HepG2 (cell line): ENCODE results near the gene FDXACB1. TPM values are rescaled to one million over a fixed set of nuclear protein-coding genes. Genes with fewer than 3 reads are reported as not detected.

Experiments used
- ATAC-seq: fragments of 200-7000 bp; cut with Tn5 transposase; 3 replicates; pipeline ENCODE4 v1.9.1; 2020; ENCODE audit warnings: mild to moderate bottlenecking, moderate library complexity
- BruUV-seq: library from RNA; stranded (reverse); fragments of 400-500 nt; replicated peaks from 2 replicates; lab custom pipeline; 2021; lab: Mats Ljungman, UMichigan
- CTCF ChIA-PET: fragments of 300-600 bp; formaldehyde crosslinking; extraction: SDS; loops from one replicate; lab custom pipeline; 2021; ENCODE audit warnings: low total read pairs, inconsistent platforms, low intra/inter-chr PET ratio; lab: Yijun Ruan, JAX
- POLR2A ChIA-PET: fragments of 350-600 bp; sonication (Branson Sonifier 250); formaldehyde crosslinking; loops from one replicate; lab custom pipeline; 2020; ENCODE audit warnings: antibody characterized with exemption, inconsistent platforms; lab: Yijun Ruan, JAX
- DNase-seq: peaks from one replicate; pipeline ENCODE4 v3.0.0-alpha.2; 2015; ENCODE audit warnings: low spot score
- FAIRE-seq: peaks from 3 replicates; lab custom pipeline; 2011; peaks lifted over from hg19 to GRCh38; lab: Jason Lieb, UNC
- H2AFZ ChIP-seq: one replicate; pipeline ENCODE4 v1.6.1; 2011; ENCODE audit warnings: low read length, inconsistent platforms
- H3K27ac ChIP-seq: fragments of 300-600 bp; 3 replicates; pipeline ENCODE4 v1.8.0; 2011; ENCODE audit warnings: mixed run types, mild to moderate bottlenecking, mixed read lengths, low read length, inconsistent platforms; ENCODE audit not compliant: insufficient read depth; ENCODE audit errors: extremely low read length
- H3K27me3 ChIP-seq, 2 experiments: fragments of 200-600 bp in 1 of 2; 2 replicates in 1 of 2; 3 replicates in 1 of 2; pipeline versions ENCODE4 v1.6.0 to v1.8.0; 2011; ENCODE audit warnings: low read length in 2 of 2, mild to moderate bottlenecking in 2 of 2, moderate library complexity in 2 of 2, inconsistent platforms in 1 of 2; ENCODE audit not compliant: insufficient read depth in 2 of 2, control insufficient read depth in 1 of 2
- H3K36me3 ChIP-seq, 2 experiments: fragments of 200-600 bp in 1 of 2; replicated peaks in 1 of 2; 2 replicates in 1 of 2; 3 replicates in 1 of 2; pipeline versions ENCODE4 v1.5.1 to v1.8.0; 2011; ENCODE audit warnings: low read length in 2 of 2, inconsistent platforms in 1 of 2; ENCODE audit not compliant: insufficient read depth in 2 of 2, control insufficient read depth in 1 of 2
- H3K4me1 ChIP-seq: 2 replicates; pipeline ENCODE4 v1.5.1; 2012; ENCODE audit warnings: low read length, inconsistent platforms; ENCODE audit not compliant: insufficient read depth
- H3K4me2 ChIP-seq: 2 replicates; pipeline ENCODE4 v1.6.0; 2011; ENCODE audit warnings: low read depth, low read length, inconsistent platforms
- H3K4me3 ChIP-seq, 3 experiments: fragments of 200-600 bp in 1 of 3; sonication (generic), shearing (Covaris generic) in 1 of 3; replicated peaks in 1 of 3; 2 replicates each; pipeline ENCODE4 v1.5.1; 2011 to 2016; ENCODE audit warnings: low read length in 3 of 3, inconsistent platforms in 2 of 3, low read depth in 2 of 3, mild to moderate bottlenecking in 2 of 3, control low read depth in 1 of 3, mixed read lengths in 1 of 3; ENCODE audit not compliant: insufficient read depth in 1 of 3
- H3K79me2 ChIP-seq: one replicate; pipeline ENCODE4 v1.6.1; 2011; ENCODE audit warnings: low read length, inconsistent platforms; ENCODE audit not compliant: insufficient read depth
- H3K9ac ChIP-seq: 2 replicates; pipeline ENCODE4 v1.6.0; 2011; ENCODE audit warnings: mild to moderate bottlenecking, low read depth, low read length, inconsistent platforms; ENCODE audit not compliant: insufficient read depth
- H3K9me3 ChIP-seq: 2 replicates; pipeline ENCODE4 v1.5.1; 2012; ENCODE audit warnings: mild to moderate bottlenecking, low read length
- H4K20me1 ChIP-seq: 2 replicates; pipeline ENCODE4 v1.6.0; 2011; ENCODE audit warnings: inconsistent platforms, mild to moderate bottlenecking, low read length, moderate library complexity; ENCODE audit not compliant: insufficient read depth
- AHR ChIP-seq: IDR thresholded peaks from 2 replicates; pipeline ENCODE4 v1.6.1; 2018; ENCODE audit warnings: missing genetic modification reagents, missing compliant biosample characterization
- ARNT2 ChIP-seq: sonication (generic); formaldehyde crosslinking; IDR thresholded peaks from 2 replicates; pipeline ENCODE4 v1.8.0; 2022; ENCODE audit warnings: mild to moderate bottlenecking, low read depth, missing genetic modification reagents, moderate library complexity
- CSRNP1 ChIP-seq: sonication (generic); formaldehyde crosslinking; IDR thresholded peaks from 2 replicates; pipeline ENCODE4 v1.8.1; 2023; ENCODE audit warnings: mild to moderate bottlenecking, missing genetic modification reagents
- GTF2F1 ChIP-seq: fragments of 150-350 bp; IDR thresholded peaks from 2 replicates; pipeline ENCODE4 v1.6.1; 2014; ENCODE audit warnings: low read length
- PBX3 ChIP-seq: sonication (generic); formaldehyde crosslinking; IDR thresholded peaks from 2 replicates; pipeline ENCODE4 v1.8.1; 2023; ENCODE audit warnings: missing genetic modification reagents, inconsistent platforms, borderline replicate concordance
- PHF8 ChIP-seq: sonication (generic); formaldehyde crosslinking; IDR thresholded peaks from 2 replicates; pipeline ENCODE4 v1.5.0; 2020; ENCODE audit warnings: missing genetic modification reagents
- STAT5B ChIP-seq: sonication (generic); formaldehyde crosslinking; IDR thresholded peaks from 2 replicates; pipeline ENCODE4 v1.4.0; 2020; ENCODE audit warnings: missing genetic modification reagents
- TEAD3 ChIP-seq: optimal IDR thresholded peaks from 2 replicates; pipeline ENCODE3; 2016; ENCODE audit warnings: borderline replicate concordance
- ZBTB7A ChIP-seq: sonication (generic); formaldehyde crosslinking; IDR thresholded peaks from 2 replicates; pipeline ENCODE4 v1.8.0; 2022; ENCODE audit warnings: mild to moderate bottlenecking, missing genetic modification reagents
- ZNF451 ChIP-seq: sonication (generic); formaldehyde crosslinking; IDR thresholded peaks from 2 replicates; pipeline ENCODE4 v1.5.0; 2020; ENCODE audit warnings: mild to moderate bottlenecking, missing genetic modification reagents
- ZNF574 ChIP-seq: sonication (generic); formaldehyde crosslinking; IDR thresholded peaks from 2 replicates; pipeline ENCODE4 v1.4.0; 2020; ENCODE audit warnings: missing genetic modification reagents
- ZNF580 ChIP-seq: IDR thresholded peaks from 2 replicates; pipeline ENCODE4 v1.6.1; 2016; ENCODE audit warnings: low read depth, borderline replicate concordance
- WGBS: methylation state at CpG from one replicate; pipeline ENCODE4 v1.1.6; 2017; ENCODE audit warnings: low lambda C conversion rate; 5-methylcytosine and 5-hydroxymethylcytosine counted together
- in situ Hi-C: cut with HindIII; loops from 2 replicates; pipeline ENCODE4 v1.10.0; 2017; ENCODE audit warnings: low pct_unique_long_range_greater_than_20kb; ENCODE audit not compliant: extremely low pct_ligation_motif_present
- intact Hi-C: fragments of 100-400 bp; cut with micrococcal nuclease; formaldehyde crosslinking; loops from one replicate; pipeline ENCODE4 v1.10.0; 2022; ENCODE audit not compliant: unreplicated experiment
- polyA plus RNA-seq, 8 experiments: library from polyadenylated mRNA; depleted of rRNA in 3 of 8; stranded (reverse) in 7 of 8; unstranded in 1 of 8; fragments of >200 nt; fragmentation: Illumina TruSeq in 4 of 8; extraction: Trizol in 4 of 8; gene quantifications; 2 replicates each; pipeline versions ENCODE4 v1.2.1 to v1.2.3, GENCODE V29; 2011 to 2016; ENCODE audit warnings: low read depth in 4 of 8, missing spikeins in 1 of 8, mixed read lengths in 1 of 8; ENCODE audit not compliant: insufficient read depth in 1 of 8
- total RNA-seq, 5 experiments: library from RNA; depleted of rRNA; stranded (reverse); fragments of >200 nt; fragmentation: Illumina TruSeq; extraction: Trizol; gene quantifications; 2 replicates each; pipeline ENCODE4 v1.2.3, GENCODE V29; 2016; ENCODE audit warnings: low read depth in 1 of 5
- TF ChIP-seq, protein P1 (sequence below): sonication (generic); formaldehyde crosslinking; IDR thresholded peaks from 2 replicates; pipeline ENCODE4 v1.5.1; 2020; ENCODE audit warnings: mild to moderate bottlenecking, missing genetic modification reagents, moderate library complexity
- TF ChIP-seq, protein P2 (sequence below): sonication (generic); formaldehyde crosslinking; IDR thresholded peaks from 2 replicates; pipeline ENCODE4 v1.4.0; 2020; ENCODE audit warnings: missing genetic modification reagents

Gene FDXACB1
- total and polyA plus RNA-seq, 2 of the 13 experiments (the other 11 are each of a cell fraction or from before 2014, with no cell fraction given) = 1.1 to 3.4 TPM

DNA sequence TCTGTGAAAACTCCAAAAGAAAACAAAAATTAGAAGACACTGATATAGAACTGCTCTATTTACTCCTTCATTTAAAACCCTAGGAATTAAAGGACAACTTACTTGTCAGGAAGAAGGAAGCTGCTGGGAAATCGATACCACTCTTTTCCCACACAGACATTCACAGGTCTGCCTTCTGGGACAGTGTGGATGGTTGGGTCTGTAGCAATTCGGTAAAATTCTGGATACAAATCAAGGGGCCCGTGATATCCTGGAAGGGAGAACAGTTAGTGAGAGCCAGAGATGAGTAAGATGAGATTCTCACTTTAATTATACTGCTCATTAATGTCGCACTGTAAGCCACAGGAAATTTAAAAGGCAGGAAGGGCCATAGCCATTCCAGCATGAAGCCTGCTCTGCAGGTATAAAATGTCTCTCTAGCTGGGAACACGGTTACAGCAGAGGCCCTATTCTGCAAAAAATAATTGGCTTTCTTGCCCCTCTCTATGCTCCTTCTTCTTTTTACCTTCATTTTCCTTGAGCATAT, 41.5 kb downstream of the FDXACB1 start:
- in situ Hi-C loops = loop anchor here (10.0 kb wide), 1 partner anchor 383 kb away; no protein-coding TSS in a partner anchor
- POLR2A ChIA-PET = no interaction called here
- H3K9me3 ChIP-seq = no peaks in the 10 kb centered on the region
- H3K4me3 ChIP-seq = no peak overlapping the region
- intact Hi-C loops = no loop called here
- H4K20me1 ChIP-seq = no peaks in the 10 kb centered on the region
- no peak overlapping the region for H2AFZ ChIP-seq
- H3K27ac ChIP-seq = no peak overlapping the region
- H3K27me3 ChIP-seq = no peaks in the 10 kb centered on the region
- CTCF ChIA-PET = no interaction called here
- no peak overlapping the region for H3K9ac ChIP-seq
- FAIRE-seq = no peak
- H3K79me2 ChIP-seq = no peaks in the 10 kb centered on the region
- H3K4me1 ChIP-seq = peaks cover 43% of the 10 kb centered on the region
- H3K36me3 ChIP-seq = peaks cover 3 to 28% of the 10 kb centered on the region in 2 experiments
- no peak for ATAC-seq
- DNase-seq = no peak
- 96% methylated on average over 5 of the region's 5 CpGs for WGBS
- no TSS peak for BruUV-seq
- no peak overlapping the region for H3K4me2 ChIP-seq
- TF ChIP-seq ZNF574 (CRISPR knock-in tag) (no peak), ZNF580 (CRISPR knock-in tag) (no peak), CSRNP1 (CRISPR knock-in tag) (no peak), ZBTB7A (CRISPR knock-in tag) (no peak), STAT5B (CRISPR knock-in tag) (no peak), AHR (no peak), PHF8 (CRISPR knock-in tag) (no peak), ZNF451 (CRISPR knock-in tag) (no peak), TEAD3 (CRISPR knock-in tag) (no peak), ARNT2 (no peak), PBX3 (CRISPR knock-in tag) (no peak), GTF2F1 (no peak)
- TF ChIP-seq, protein P1, sequence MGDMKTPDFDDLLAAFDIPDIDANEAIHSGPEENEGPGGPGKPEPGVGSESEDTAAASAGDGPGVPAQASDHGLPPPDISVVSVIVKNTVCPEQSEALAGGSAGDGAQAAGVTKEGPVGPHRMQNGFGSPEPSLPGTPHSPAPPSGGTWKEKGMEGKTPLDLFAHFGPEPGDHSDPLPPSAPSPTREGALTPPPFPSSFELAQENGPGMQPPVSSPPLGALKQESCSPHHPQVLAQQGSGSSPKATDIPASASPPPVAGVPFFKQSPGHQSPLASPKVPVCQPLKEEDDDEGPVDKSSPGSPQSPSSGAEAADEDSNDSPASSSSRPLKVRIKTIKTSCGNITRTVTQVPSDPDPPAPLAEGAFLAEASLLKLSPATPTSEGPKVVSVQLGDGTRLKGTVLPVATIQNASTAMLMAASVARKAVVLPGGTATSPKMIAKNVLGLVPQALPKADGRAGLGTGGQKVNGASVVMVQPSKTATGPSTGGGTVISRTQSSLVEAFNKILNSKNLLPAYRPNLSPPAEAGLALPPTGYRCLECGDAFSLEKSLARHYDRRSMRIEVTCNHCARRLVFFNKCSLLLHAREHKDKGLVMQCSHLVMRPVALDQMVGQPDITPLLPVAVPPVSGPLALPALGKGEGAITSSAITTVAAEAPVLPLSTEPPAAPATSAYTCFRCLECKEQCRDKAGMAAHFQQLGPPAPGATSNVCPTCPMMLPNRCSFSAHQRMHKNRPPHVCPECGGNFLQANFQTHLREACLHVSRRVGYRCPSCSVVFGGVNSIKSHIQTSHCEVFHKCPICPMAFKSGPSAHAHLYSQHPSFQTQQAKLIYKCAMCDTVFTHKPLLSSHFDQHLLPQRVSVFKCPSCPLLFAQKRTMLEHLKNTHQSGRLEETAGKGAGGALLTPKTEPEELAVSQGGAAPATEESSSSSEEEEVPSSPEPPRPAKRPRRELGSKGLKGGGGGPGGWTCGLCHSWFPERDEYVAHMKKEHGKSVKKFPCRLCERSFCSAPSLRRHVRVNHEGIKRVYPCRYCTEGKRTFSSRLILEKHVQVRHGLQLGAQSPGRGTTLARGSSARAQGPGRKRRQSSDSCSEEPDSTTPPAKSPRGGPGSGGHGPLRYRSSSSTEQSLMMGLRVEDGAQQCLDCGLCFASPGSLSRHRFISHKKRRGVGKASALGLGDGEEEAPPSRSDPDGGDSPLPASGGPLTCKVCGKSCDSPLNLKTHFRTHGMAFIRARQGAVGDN (CRISPR knock-in tag) = no peak
- TF ChIP-seq, protein P2, sequence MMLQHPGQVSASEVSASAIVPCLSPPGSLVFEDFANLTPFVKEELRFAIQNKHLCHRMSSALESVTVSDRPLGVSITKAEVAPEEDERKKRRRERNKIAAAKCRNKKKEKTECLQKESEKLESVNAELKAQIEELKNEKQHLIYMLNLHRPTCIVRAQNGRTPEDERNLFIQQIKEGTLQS (CRISPR knock-in tag) = no peak
